Mesothelial cell of epicardium (in vitro differentiated cells): Measurements from ENCODE around the gene HERC4. TPM values are rescaled to one million over a fixed set of nuclear protein-coding genes. Genes with fewer than 3 reads are reported as not detected.
"Not testable (repeated sequence)": the region's sequence is repeated elsewhere in the genome, so short reads cannot be mapped to it uniquely, and the experiment has no call there.

ENCODE experiments used
- DNase-seq, 2 experiments: peaks; one replicate each; pipeline ENCODE4 v3.0.0; 2021; ENCODE audit warnings: low spot score in 2 of 2; ENCODE audit not compliant: unreplicated experiment in 2 of 2
- H3K27ac Mint-ChIP-seq: 2 replicates; pipeline ENCODE4 v1.8.0; 2021; ENCODE audit warnings: mixed read lengths
- H3K27me3 Mint-ChIP-seq: 2 replicates; pipeline ENCODE4 v1.8.0; 2021; ENCODE audit warnings: low read depth, mixed read lengths
- H3K36me3 Mint-ChIP-seq: 2 replicates; pipeline ENCODE4 v1.8.0; 2021; ENCODE audit warnings: mixed read lengths
- H3K4me1 Mint-ChIP-seq: 2 replicates; pipeline ENCODE4 v1.8.0; 2021; ENCODE audit warnings: mixed read lengths
- H3K4me3 Mint-ChIP-seq: 2 replicates; pipeline ENCODE4 v1.8.0; 2021; ENCODE audit warnings: mild to moderate bottlenecking, moderate library complexity, mixed read lengths
- H3K9me3 Mint-ChIP-seq: 2 replicates; pipeline ENCODE4 v1.8.0; 2021; ENCODE audit warnings: mixed read lengths
- total RNA-seq: library from RNA; stranded (reverse); gene quantifications from 3 replicates; pipeline ENCODE4 v1.2.1, GENCODE V29; 2021
- TF ChIP-seq, protein P1 (sequence below): fragments of 200-600 bp; sonication (generic); IDR thresholded peaks from one replicate; pipeline ENCODE4 v1.5.0; 2021; ENCODE audit warnings: antibody characterized with exemption; ENCODE audit not compliant: unreplicated experiment

The HERC4 gene
- total RNA-seq, 1 donor from 2014 or later: 56.2 TPM

DNA sequence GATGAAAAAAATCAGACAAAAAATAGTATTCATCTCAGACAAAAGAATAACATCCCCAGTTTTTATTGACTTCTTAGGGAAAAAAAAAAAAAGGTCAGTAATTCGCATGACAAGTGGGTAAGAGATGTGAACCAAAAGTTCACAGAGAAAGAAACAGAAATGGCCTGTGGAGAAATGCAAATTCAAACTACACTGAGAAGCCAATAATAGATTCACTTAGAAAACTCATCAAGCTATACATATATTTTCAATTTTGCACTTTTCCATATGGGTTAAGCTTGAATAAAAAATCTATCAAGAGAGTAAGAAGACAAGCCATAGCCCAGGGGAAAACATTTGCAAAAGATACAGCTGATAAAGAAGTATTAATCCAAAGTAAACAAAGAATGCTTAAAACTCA, 28.0 kb downstream of the HERC4 start:
- peaks cover 6% of the 10 kb centered on the region for H3K36me3 Mint-ChIP-seq

DNA sequence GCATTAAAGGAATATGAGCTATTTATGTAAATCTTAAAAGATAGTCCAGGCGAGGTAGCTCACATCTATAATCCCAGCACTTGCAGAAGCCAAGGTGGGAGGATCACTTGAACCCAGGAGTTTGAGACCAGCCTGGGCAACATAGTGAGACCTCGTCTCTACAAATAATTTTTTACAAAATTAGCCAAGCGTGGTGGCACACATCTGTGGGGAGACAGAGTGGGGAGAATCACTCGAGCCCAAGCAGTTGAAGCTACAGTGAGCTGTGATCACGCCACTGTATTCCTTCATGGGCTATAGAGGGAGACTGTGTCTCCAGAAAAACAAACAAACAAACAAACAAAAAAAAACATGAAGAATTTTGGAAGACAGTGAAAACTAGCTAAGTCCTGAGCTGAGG, 28.4 kb downstream of the HERC4 start:
- no peaks in the 10 kb centered on the region for H3K9me3 Mint-ChIP-seq
- TF ChIP-seq, protein P1, sequence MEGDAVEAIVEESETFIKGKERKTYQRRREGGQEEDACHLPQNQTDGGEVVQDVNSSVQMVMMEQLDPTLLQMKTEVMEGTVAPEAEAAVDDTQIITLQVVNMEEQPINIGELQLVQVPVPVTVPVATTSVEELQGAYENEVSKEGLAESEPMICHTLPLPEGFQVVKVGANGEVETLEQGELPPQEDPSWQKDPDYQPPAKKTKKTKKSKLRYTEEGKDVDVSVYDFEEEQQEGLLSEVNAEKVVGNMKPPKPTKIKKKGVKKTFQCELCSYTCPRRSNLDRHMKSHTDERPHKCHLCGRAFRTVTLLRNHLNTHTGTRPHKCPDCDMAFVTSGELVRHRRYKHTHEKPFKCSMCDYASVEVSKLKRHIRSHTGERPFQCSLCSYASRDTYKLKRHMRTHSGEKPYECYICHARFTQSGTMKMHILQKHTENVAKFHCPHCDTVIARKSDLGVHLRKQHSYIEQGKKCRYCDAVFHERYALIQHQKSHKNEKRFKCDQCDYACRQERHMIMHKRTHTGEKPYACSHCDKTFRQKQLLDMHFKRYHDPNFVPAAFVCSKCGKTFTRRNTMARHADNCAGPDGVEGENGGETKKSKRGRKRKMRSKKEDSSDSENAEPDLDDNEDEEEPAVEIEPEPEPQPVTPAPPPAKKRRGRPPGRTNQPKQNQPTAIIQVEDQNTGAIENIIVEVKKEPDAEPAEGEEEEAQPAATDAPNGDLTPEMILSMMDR: no peak
- H3K27me3 Mint-ChIP-seq: no peaks in the 10 kb centered on the region
- H3K4me1 Mint-ChIP-seq: no peaks in the 10 kb centered on the region
- H3K4me3 Mint-ChIP-seq: no peak overlapping the region
- H3K27ac Mint-ChIP-seq: no peak overlapping the region
- no peak for DNase-seq
- peaks cover 7% of the 10 kb centered on the region for H3K36me3 Mint-ChIP-seq

More for the DNA sequence above, 28.0 kb downstream of the HERC4 start:
- no peak overlapping the region for H3K27ac Mint-ChIP-seq
- TF ChIP-seq, protein P1: no peak
- no peaks in the 10 kb centered on the region for H3K27me3 Mint-ChIP-seq
- no peak overlapping the region for H3K4me3 Mint-ChIP-seq
- H3K9me3 Mint-ChIP-seq: no peaks in the 10 kb centered on the region
- no peak for DNase-seq
- H3K4me1 Mint-ChIP-seq: no peaks in the 10 kb centered on the region

DNA sequence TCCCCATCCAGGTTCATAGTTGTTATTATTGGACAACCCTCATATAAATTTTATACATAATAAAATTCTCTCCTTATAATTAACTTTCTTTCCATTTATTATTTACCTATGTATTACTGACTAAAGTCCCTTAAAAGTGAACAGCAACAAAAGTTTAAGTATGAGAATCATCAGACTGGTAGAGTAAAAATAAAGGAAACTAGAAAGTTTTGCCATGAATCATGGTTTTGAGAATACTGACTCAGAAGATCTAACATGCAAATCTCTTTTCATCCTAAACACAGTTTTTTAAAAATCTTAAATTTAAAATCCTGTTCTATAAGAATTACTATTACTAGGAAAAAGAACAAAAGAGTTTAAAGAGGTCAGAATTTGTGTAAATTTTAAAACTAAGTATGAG, 32.1 kb downstream of the HERC4 start:
- DNase-seq: no peak
- Mint-ChIP-seq H3K36me3 (peaks cover 11% of the 10 kb centered on the region), H3K4me3 (no peak overlapping the region), H3K27ac (no peak overlapping the region), H3K9me3 (no peaks in the 10 kb centered on the region), H3K27me3 (no peaks in the 10 kb centered on the region), H3K4me1 (no peaks in the 10 kb centered on the region)
- TF ChIP-seq, protein P1: no peak

DNA sequence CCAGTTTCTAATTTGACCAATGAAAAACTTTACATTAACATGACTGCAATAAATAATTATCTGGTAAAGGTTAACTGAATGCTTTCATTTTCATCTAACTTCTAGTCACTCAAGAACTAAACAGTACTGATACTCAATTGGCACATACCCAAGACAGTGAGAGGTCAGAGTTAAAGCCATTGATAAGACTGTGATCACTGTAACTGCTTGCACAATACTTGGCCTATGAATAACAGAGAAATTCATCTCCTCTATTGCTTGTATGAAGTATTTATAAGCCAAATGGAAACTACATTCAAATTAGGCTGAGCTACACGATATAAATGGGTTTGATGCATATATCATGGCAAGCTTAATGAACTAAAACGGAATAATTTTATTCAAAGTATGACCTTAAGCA, 43.0 kb downstream of the HERC4 start:
- Mint-ChIP-seq H3K9me3 (no peaks in the 10 kb centered on the region), H3K36me3 (peaks cover 25% of the 10 kb centered on the region), H3K4me1 (no peaks in the 10 kb centered on the region), H3K4me3 (no peak overlapping the region), H3K27me3 (no peaks in the 10 kb centered on the region), H3K27ac (no peak overlapping the region)
- no peak for DNase-seq
- TF ChIP-seq, protein P1: no peak

DNA sequence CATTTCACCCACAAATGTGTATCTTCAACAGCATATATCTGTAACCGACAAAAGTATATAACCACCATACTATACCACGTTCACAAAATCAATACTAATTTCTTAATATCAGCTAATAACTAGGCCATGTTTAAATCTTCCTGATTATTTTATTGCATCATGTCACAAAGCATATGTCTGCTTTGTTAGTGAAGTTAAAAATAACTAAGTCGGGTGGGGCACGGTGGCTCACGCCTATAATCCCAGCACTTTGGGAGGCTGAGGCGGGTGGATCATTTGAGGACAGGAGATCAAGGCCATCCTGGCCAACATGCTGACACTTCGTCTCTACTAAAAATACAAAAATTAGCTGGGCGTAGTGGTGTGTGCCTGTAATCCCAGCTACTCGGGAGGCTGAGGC, 47.7 kb downstream of the HERC4 start:
- Mint-ChIP-seq H3K27ac (no peak overlapping the region), H3K27me3 (no peaks in the 10 kb centered on the region), H3K4me1 (no peaks in the 10 kb centered on the region), H3K9me3 (peaks cover 7% of the 10 kb centered on the region), H3K36me3 (peaks cover 32% of the 10 kb centered on the region), H3K4me3 (no peak overlapping the region)
- no peak for DNase-seq
- TF ChIP-seq, protein P1: no peak

DNA sequence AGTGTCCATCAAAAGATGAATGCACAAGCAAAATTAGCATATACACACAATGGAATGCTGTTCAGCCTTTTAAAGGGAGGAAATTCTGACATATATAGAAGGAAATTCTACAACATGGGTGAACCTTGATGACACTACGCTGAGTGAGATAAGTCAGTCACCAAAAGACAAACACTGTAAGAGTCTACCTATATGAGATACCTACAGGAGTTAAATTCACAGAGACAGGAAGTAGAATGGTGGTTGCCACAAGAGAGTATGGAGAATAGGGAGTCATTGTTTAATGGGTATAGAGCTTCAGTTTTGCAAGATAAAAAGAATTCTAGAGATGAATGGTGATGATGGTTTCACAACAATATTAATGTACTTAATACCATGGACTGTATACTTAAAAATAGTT, 51.8 kb downstream of the HERC4 start:
- no peak overlapping the region for H3K4me3 Mint-ChIP-seq
- TF ChIP-seq, protein P1: no peak
- peaks cover 53% of the 10 kb centered on the region for H3K36me3 Mint-ChIP-seq

DNA sequence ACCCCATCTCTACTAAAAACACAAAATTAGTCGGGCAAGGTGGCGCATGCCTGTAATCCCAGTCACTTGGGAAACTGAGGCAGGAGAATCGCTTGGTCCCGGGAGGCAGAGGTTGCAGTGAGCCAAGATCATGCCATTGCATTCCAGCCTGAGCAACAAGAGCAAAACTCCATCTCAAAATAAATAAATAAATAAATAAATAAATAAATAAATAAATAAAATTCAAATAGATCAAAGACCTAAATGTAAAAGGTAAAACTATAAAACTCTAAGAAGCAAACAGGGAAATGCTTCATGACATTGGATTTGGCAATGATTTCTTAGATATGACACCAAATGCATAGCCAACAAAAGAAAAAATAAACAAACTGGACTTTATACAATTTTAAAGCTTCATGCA, 52.8 kb downstream of the HERC4 start:
- H3K4me3 Mint-ChIP-seq, DNase-seq, H3K4me1 Mint-ChIP-seq, H3K27me3 Mint-ChIP-seq, H3K27ac Mint-ChIP-seq: not testable (repeated sequence)
- Mint-ChIP-seq H3K36me3 (peaks cover 48% of the 10 kb centered on the region), H3K9me3 (peaks cover 22% of the 10 kb centered on the region)

More for the DNA sequence above, 51.8 kb downstream of the HERC4 start:
- no peaks in the 10 kb centered on the region for H3K4me1 Mint-ChIP-seq
- no peak for DNase-seq
- H3K27me3 Mint-ChIP-seq: no peaks in the 10 kb centered on the region
- H3K9me3 Mint-ChIP-seq: peaks cover 22% of the 10 kb centered on the region
- H3K27ac Mint-ChIP-seq: no peak overlapping the region

DNA sequence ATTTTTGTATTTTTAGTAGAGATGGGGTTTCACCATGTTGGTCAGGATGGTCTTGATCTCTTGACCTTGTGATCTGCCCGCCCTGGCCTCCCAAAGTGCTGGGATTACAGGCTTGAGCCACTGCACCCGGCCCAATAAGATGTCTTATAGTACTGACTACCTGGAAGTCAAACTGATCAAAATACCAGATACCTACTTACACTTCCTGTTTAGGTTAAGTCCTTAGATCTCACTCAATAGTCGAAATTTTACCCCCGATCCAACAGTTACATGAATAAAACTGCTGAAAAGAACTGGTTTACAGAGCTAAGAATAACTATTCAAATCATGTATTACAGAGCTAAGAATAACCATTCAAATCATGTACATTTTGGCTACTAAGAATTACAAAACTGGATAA, 58.6 kb downstream of the HERC4 start:
- not testable (repeated sequence) for DNase-seq, H3K27ac Mint-ChIP-seq, H3K4me3 Mint-ChIP-seq, H3K4me1 Mint-ChIP-seq, H3K27me3 Mint-ChIP-seq
- Mint-ChIP-seq H3K9me3 (peaks cover 15% of the 10 kb centered on the region), H3K36me3 (peaks cover 31% of the 10 kb centered on the region)
